ENCODE measurements around the gene TRIM65. TPM values are rescaled to one million over a fixed set of nuclear protein-coding genes. Genes with fewer than 3 reads are reported as not detected.

TRIM65 gene
- total and polyA plus RNA-seq, 2 of the 13 experiments (the other 11 are each of a cell fraction or from before 2014, with no cell fraction given) = 10.3 to 22.4 TPM

- TF ChIP-seq GZF1 (CRISPR knock-in tag; IDR thresholded peaks at IDR 0.05) (no peak), POLR2AphosphoS2 (IDR thresholded peaks at IDR 0.05; ENCODE audit: low read depth, low read length) (no peak), ZNF800 (CRISPR knock-in tag; IDR thresholded peaks at IDR 0.05) (peak; percentile 11; the same call in 1 of the 2 replicates), ZNF780A (CRISPR knock-in tag; IDR thresholded peaks at IDR 0.05) (no peak), ZNF282 (IDR thresholded peaks at IDR 0.05; ENCODE audit: partially characterized antibody) (no peak), BCL6 (CRISPR knock-in tag; IDR thresholded peaks at IDR 0.05) (peak; percentile 25; the same call in 1 of the 2 replicates), ZNF777 (CRISPR knock-in tag; IDR thresholded peaks at IDR 0.05) (peak; percentile 98), TARDBP (CRISPR knock-in tag; IDR thresholded peaks at IDR 0.05) (peak; percentile 68; the same call in 1 of the 2 replicates), SNRNP70 (IDR thresholded peaks at IDR 0.05; ENCODE audit: low read depth, low read length) (no peak), HDAC2 (CRISPR knock-in tag; IDR thresholded peaks at IDR 0.05) (peak; percentile 82), REL (CRISPR knock-in tag; conservative IDR thresholded peaks at IDR 0.05) (0 out of 2 replicates have a peak, but pooled peaks have one; percentile 20), ZBTB2 (CRISPR knock-in tag; IDR thresholded peaks at IDR 0.05; ENCODE audit: low read depth) (no peak; the same call in 1 of the 2 replicates), MNT (IDR thresholded peaks at IDR 0.05) (no peak), ZNF773 (CRISPR knock-in tag; IDR thresholded peaks at IDR 0.05; ENCODE audit: borderline replicate concordance) (0 out of 2 replicates have a peak, but pooled peaks have one; percentile 70), GATA4 (IDR thresholded peaks at IDR 0.05; ENCODE audit: borderline replicate concordance, low read depth) (peak; percentile 65; the same call in 1 of the 2 replicates), HNRNPUL1 (IDR thresholded peaks at IDR 0.05; ENCODE audit: low read depth, low read length) (no peak; the same call in 1 of the 2 replicates), ZNF460 (CRISPR knock-in tag; IDR thresholded peaks at IDR 0.05; ENCODE audit: borderline replicate concordance) (no peak), SAP130 (CRISPR knock-in tag; IDR thresholded peaks at IDR 0.05; ENCODE audit: low read depth) (peak; percentile 74), ZKSCAN5 (CRISPR knock-in tag; IDR thresholded peaks at IDR 0.05) (no peak), SIN3B (IDR thresholded peaks at IDR 0.05; ENCODE audit: low read length) (no peak), ARHGAP35 (CRISPR knock-in tag; IDR thresholded peaks at IDR 0.05; ENCODE audit: borderline replicate concordance) (no peak), MED8 (CRISPR knock-in tag; IDR thresholded peaks at IDR 0.05; ENCODE audit: insufficient replicate concordance) (no peak), CHD4 (IDR thresholded peaks at IDR 0.05; ENCODE audit: borderline replicate concordance, low read length) (0 out of 2 replicates have a peak, but pooled peaks have one; percentile 41), CENPX (CRISPR knock-in tag; IDR thresholded peaks at IDR 0.05) (no peak), ZNF121 (CRISPR knock-in tag; IDR thresholded peaks at IDR 0.05) (no peak), RXRA (CRISPR knock-in tag; IDR thresholded peaks at IDR 0.05) (peak; percentile 58), NFRKB (IDR thresholded peaks at IDR 0.05) (no peak), RBM22 (optimal IDR thresholded peaks at IDR 0.05; ENCODE audit: low read length) (no peak)
Measured at GRCh38 chr17:75878174-75878998, 18.4 kb downstream of the TRIM65 start, which contains the start of gene TRIM47 (continued).

All from HepG2 (cell line).